Astrocyte (in vitro differentiated cells and primary cell): ENCODE measurements around the gene KRT6B. TPM values are rescaled to one million over a fixed set of nuclear protein-coding genes. Genes with fewer than 3 reads are reported as not detected.

ENCODE experiments used
- DNase-seq: peaks from one replicate; pipeline ENCODE4 v3.0.0-alpha.2; 2010; ENCODE audit warnings: low read depth
- FAIRE-seq: peaks from 2 replicates; lab custom pipeline; 2011; peaks lifted over from hg19 to GRCh38; lab: Jason Lieb, UNC
- H2AFZ ChIP-seq: 2 replicates; pipeline ENCODE4 v1.6.0; 2012; ENCODE audit warnings: low read depth, low read length, inconsistent platforms
- H3K27ac ChIP-seq: 2 replicates; pipeline ENCODE4 v1.5.1; 2011; ENCODE audit warnings: low read depth, low read length, inconsistent platforms
- H3K27me3 ChIP-seq: 2 replicates; pipeline ENCODE4 v1.6.0; 2011; ENCODE audit warnings: low read length, inconsistent platforms; ENCODE audit not compliant: insufficient read depth
- H3K36me3 ChIP-seq: 2 replicates; pipeline ENCODE4 v1.5.1; 2011; ENCODE audit warnings: low read length, inconsistent platforms; ENCODE audit not compliant: insufficient read depth
- H3K4me1 ChIP-seq: 2 replicates; pipeline ENCODE4 v1.5.1; 2011; ENCODE audit warnings: low read length, inconsistent platforms; ENCODE audit not compliant: insufficient read depth
- H3K4me2 ChIP-seq: 2 replicates; pipeline ENCODE4 v1.6.0; 2012; ENCODE audit warnings: low read length, inconsistent platforms
- H3K4me3 ChIP-seq: 2 replicates; pipeline ENCODE4 v1.5.1; 2011; ENCODE audit warnings: low read depth, mild to moderate bottlenecking, low read length, inconsistent platforms; ENCODE audit not compliant: insufficient read depth
- H3K79me2 ChIP-seq: 2 replicates; pipeline ENCODE4 v1.6.0; 2012; ENCODE audit warnings: mild to moderate bottlenecking, low read length, inconsistent platforms; ENCODE audit not compliant: insufficient read depth
- H3K9ac ChIP-seq: 2 replicates; pipeline ENCODE4 v1.6.0; 2012; ENCODE audit warnings: mild to moderate bottlenecking, low read length, inconsistent platforms
- H3K9me3 ChIP-seq: 2 replicates; pipeline ENCODE4 v1.5.1; 2012; ENCODE audit warnings: low read depth, mild to moderate bottlenecking, low read length, inconsistent platforms; ENCODE audit not compliant: insufficient read depth
- H4K20me1 ChIP-seq: 2 replicates; pipeline ENCODE4 v1.6.0; 2012; ENCODE audit warnings: low read length, inconsistent platforms; ENCODE audit not compliant: insufficient read depth
- H3K27ac Mint-ChIP-seq: one replicate; pipeline ENCODE4 v1.8.0; 2021; ENCODE audit warnings: mild to moderate bottlenecking, mixed read lengths; ENCODE audit not compliant: unreplicated experiment
- H3K27me3 Mint-ChIP-seq: one replicate; pipeline ENCODE4 v1.8.0; 2021; ENCODE audit warnings: low read depth, mixed read lengths; ENCODE audit not compliant: unreplicated experiment
- H3K36me3 Mint-ChIP-seq: one replicate; pipeline ENCODE4 v1.8.0; 2021; ENCODE audit warnings: low read depth, mixed read lengths; ENCODE audit not compliant: unreplicated experiment
- H3K4me1 Mint-ChIP-seq: one replicate; pipeline ENCODE4 v1.8.0; 2021; ENCODE audit warnings: low read depth, mixed read lengths; ENCODE audit not compliant: unreplicated experiment
- H3K4me3 Mint-ChIP-seq: one replicate; pipeline ENCODE4 v1.8.0; 2021; ENCODE audit warnings: mild to moderate bottlenecking, moderate library complexity, mixed read lengths; ENCODE audit not compliant: unreplicated experiment
- H3K9me3 Mint-ChIP-seq: one replicate; pipeline ENCODE4 v1.8.0; 2021; ENCODE audit warnings: mild to moderate bottlenecking, mixed read lengths; ENCODE audit not compliant: unreplicated experiment
- EZH2 ChIP-seq: IDR thresholded peaks from 2 replicates; pipeline ENCODE4 v1.6.1; 2012; ENCODE audit warnings: mild to moderate bottlenecking, low read length, inconsistent platforms; ENCODE audit not compliant: insufficient read depth
- total RNA-seq: library from RNA; stranded (reverse); gene quantifications from 2 replicates; pipeline ENCODE4 v1.2.1, GENCODE V29; 2021
- TF ChIP-seq, protein P1 (sequence below): IDR thresholded peaks from 2 replicates; pipeline ENCODE4 v1.5.1; 2011; ENCODE audit warnings: low read depth, mild to moderate bottlenecking, inconsistent platforms, low read length, moderate library complexity; ENCODE audit not compliant: insufficient read depth

Gene KRT6B
- total RNA-seq, 1 donor from 2014 or later, result not detected

DNA sequence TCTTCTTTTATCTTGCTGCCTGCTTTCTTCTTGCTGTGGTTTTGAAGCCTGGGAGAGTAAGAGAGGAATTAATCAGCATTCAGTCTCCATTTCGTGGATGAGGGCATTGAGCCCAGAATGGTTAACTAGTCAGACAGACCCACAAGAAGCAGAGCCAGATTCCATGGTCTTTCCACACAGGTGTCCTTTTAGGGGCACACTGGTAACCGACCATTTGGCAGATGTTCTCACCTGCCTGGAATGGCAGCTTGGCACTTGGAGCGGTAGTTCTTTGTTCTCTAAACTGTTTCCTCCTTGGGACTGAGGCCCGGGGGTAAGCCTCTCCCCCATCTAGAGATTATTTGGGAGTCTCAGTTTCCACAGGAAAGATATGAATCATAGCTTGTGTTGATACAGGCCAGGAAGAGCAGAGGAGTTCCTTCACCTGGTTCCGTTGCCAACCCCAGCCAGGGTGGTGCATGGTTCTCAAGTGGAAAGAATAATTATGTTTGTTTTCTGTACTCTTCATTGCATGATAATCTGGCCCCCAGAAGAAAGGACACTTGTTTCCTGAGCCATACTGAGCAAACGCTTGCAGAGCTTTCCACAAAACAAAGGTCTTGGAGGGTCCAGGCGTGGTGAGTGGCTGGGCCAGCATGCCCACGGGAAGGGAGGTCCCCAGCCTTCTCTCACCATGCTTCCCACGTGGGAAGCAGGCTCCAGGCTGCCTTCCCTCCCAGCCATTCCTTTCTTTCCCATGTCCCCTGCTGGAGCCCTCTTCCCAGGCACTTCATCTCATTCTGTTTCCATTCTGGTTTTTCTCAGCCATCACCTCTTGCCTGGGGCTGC lies 15.7 kb downstream of the KRT6B start:
- peak overlapping the region; percentile 8 for H3K4me2 ChIP-seq
- no peaks in the 10 kb centered on the region for H3K79me2 ChIP-seq
- TF ChIP-seq, protein P1, sequence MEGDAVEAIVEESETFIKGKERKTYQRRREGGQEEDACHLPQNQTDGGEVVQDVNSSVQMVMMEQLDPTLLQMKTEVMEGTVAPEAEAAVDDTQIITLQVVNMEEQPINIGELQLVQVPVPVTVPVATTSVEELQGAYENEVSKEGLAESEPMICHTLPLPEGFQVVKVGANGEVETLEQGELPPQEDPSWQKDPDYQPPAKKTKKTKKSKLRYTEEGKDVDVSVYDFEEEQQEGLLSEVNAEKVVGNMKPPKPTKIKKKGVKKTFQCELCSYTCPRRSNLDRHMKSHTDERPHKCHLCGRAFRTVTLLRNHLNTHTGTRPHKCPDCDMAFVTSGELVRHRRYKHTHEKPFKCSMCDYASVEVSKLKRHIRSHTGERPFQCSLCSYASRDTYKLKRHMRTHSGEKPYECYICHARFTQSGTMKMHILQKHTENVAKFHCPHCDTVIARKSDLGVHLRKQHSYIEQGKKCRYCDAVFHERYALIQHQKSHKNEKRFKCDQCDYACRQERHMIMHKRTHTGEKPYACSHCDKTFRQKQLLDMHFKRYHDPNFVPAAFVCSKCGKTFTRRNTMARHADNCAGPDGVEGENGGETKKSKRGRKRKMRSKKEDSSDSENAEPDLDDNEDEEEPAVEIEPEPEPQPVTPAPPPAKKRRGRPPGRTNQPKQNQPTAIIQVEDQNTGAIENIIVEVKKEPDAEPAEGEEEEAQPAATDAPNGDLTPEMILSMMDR, result no peak
- no peak for TF ChIP-seq EZH2
- Mint-ChIP-seq H3K4me1 (peaks cover 38% of the 10 kb centered on the region), H3K4me3 (no peak overlapping the region), H3K36me3 (no peaks in the 10 kb centered on the region), H3K9me3 (no peaks in the 10 kb centered on the region), H3K27me3 (peaks cover 26% of the 10 kb centered on the region), H3K27ac (peak overlapping the region; percentile 15)
- FAIRE-seq (no peak), DNase-seq (peak; percentile 93)
- no peaks in the 10 kb centered on the region for H4K20me1 ChIP-seq
- H3K9ac ChIP-seq, result no peak overlapping the region
- H3K27me3 ChIP-seq, result peaks cover 7% of the 10 kb centered on the region
- H3K4me1 ChIP-seq, result peaks cover 26% of the 10 kb centered on the region
- H2AFZ ChIP-seq, result peak overlapping the region; percentile 19
- no peaks in the 10 kb centered on the region for H3K36me3 ChIP-seq
- H3K27ac ChIP-seq, result peak overlapping the region; percentile 16
- H3K9me3 ChIP-seq, result no peaks in the 10 kb centered on the region
- no peak overlapping the region for H3K4me3 ChIP-seq

DNA sequence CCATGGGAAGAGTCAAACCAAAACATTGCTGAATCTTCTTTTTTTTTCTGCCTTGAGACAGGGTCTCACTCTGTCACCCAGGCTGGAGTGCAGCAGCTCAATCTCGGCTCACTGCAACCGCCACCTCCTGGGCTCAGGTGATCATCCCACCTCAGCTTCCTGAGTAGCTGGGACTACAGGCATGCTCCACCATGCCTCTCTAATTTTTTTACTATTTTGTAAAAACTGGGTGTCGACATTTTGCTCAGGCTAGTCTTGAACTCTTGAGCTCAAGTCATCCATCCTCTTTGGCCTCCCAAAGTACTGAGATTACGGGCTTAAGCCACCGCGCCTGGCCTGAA lies 16.3 kb downstream of the KRT6B start:
- Histone ChIP-seq H4K20me1 (no peaks in the 10 kb centered on the region), H2AFZ (no peak overlapping the region), H3K4me3 (no peak overlapping the region), H3K36me3 (no peaks in the 10 kb centered on the region), H3K9me3 (no peaks in the 10 kb centered on the region), H3K27me3 (peaks cover 7% of the 10 kb centered on the region), H3K79me2 (no peaks in the 10 kb centered on the region), H3K9ac (no peak overlapping the region), H3K27ac (peak overlapping the region; percentile 16), H3K4me1 (peaks cover 20% of the 10 kb centered on the region), H3K4me2 (no peak overlapping the region)
- no peak for TF ChIP-seq EZH2
- TF ChIP-seq, protein P1, result no peak
- Mint-ChIP-seq H3K36me3 (no peaks in the 10 kb centered on the region), H3K4me1 (peaks cover 33% of the 10 kb centered on the region), H3K4me3 (no peak overlapping the region), H3K27me3 (peaks cover 32% of the 10 kb centered on the region), H3K9me3 (no peaks in the 10 kb centered on the region), H3K27ac (no peak overlapping the region)
- DNase-seq (no peak), FAIRE-seq (no peak)
